B cell (primary cell): Measurements from ENCODE around the gene CARNS1.

Experiments used
- CTCF ChIP-seq: fragments of 200-600 bp; IDR thresholded peaks from one replicate; pipeline ENCODE4 v1.8.0; 2022; ENCODE audit warnings: antibody characterized with exemption, mild to moderate bottlenecking
- EZH2 ChIP-seq: IDR thresholded peaks from 2 replicates; pipeline ENCODE4 v1.6.1; 2012; ENCODE audit warnings: borderline replicate concordance, low read depth, mild to moderate bottlenecking, moderate library complexity, low read length; ENCODE audit not compliant: insufficient read depth, poor library complexity, severe bottlenecking

DNA sequence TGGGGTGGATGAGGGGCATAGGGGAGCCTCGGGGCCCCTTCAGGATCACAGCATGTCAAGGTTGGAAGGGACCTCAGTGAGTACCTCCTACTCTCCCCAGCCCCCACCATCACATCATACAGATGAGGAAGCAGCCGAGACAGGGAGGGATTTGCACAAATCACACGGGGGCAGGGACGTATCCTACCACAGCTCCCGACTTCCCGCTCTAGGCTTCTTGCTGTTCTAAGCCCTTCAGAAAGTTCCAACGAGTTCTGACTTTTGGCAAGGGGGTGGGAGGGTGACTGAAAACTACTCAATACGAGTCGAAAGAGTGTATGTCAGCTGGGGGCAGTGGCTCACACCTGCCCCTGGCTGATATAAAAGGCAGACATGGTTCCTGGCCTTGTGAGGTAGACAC lies 28.4 kb upstream of the CARNS1 start:
- TF ChIP-seq CTCF (no peak), EZH2 (no peak)
